Psoas muscle (tissue), 8 donors: ENCODE measurements around the gene CLEC16A. TPM values are rescaled to one million over a fixed set of nuclear protein-coding genes. Genes with fewer than 3 reads are reported as not detected.
A peak's percentile ranks its signal among the peaks of the same experiment; 100 is the strongest.

Experiments
- ATAC-seq, 4 donors: fragments of 200-7000 bp; cut with Tn5 transposase; one replicate each; pipeline ENCODE4 v1.9.1; 2020; ENCODE audit warnings: moderate library complexity in 3 of 4, mild to moderate bottlenecking in 2 of 4
- DNase-seq, 2 donors: peaks; one replicate each; pipeline ENCODE4 v3.0.0-alpha.2; 2020
- H3K27ac ChIP-seq: fragments of 200-600 bp; one replicate; pipeline ENCODE4 v1.8.0; 2022
- H3K27me3 ChIP-seq, 3 donors: fragments of 200-600 bp in 1 of 3; one replicate each; pipeline versions ENCODE4 v1.6.1 to v1.8.0; 2013 to 2022; ENCODE audit warnings: low read length in 2 of 3, mild to moderate bottlenecking in 2 of 3, moderate library complexity in 1 of 3; ENCODE audit not compliant: insufficient read depth in 3 of 3
- H3K36me3 ChIP-seq, 2 donors: fragments of 200-600 bp in 1 of 2; one replicate each; pipeline versions ENCODE4 v1.6.1 to v1.8.0; 2013 to 2022; ENCODE audit warnings: low read depth in 1 of 2, mild to moderate bottlenecking in 1 of 2, moderate library complexity in 1 of 2; ENCODE audit not compliant: insufficient read depth in 1 of 2
- H3K4me1 ChIP-seq: fragments of 200-600 bp; one replicate; pipeline ENCODE4 v1.8.0; 2022
- H3K4me3 ChIP-seq: fragments of 200-600 bp; one replicate; pipeline ENCODE4 v1.8.0; 2022; ENCODE audit warnings: mild to moderate bottlenecking
- H3K9me3 ChIP-seq: fragments of 200-600 bp; one replicate; pipeline ENCODE4 v1.8.0; 2022
- CTCF ChIP-seq: fragments of 200-600 bp; IDR thresholded peaks from one replicate; pipeline ENCODE4 v1.8.0; 2022; ENCODE audit warnings: antibody characterized with exemption
- WGBS, 3 donors: extraction: QIAGEN DNeasy Blood & Tissue Kit; methylation state at CpG; one replicate each; pipeline versions ENCODE4 v1.1.6 to v1.1.7; 2013; 5-methylcytosine and 5-hydroxymethylcytosine counted together
- intact Hi-C, 2 donors: fragments of 100-400 bp; cut with DNase I; formaldehyde crosslinking; loops; one replicate each; pipeline versions ENCODE4 v1.11.0 to v1.14.2; 2022
- polyA plus RNA-seq, 3 donors: library from polyadenylated mRNA; stranded (reverse); fragments of 200-250 nt; gene quantifications; one replicate each; pipeline ENCODE4 v1.2.3, GENCODE V29; 2013
- total RNA-seq, 4 donors: library from RNA; stranded (reverse); fragmentation: NEBNext Ultra II Directional in 2 of 4; extraction: Animal tissue kit (Norgen Biotek cat#: 25700) in 2 of 4; gene quantifications; one replicate each; pipeline versions ENCODE4 v1.2.1 to v1.2.4, GENCODE V29; 2021 to 2023
- donor health status: healthy with polysubstance abuse.
- donor health status: DM: no; HTN: no; CAD: no; lungs with moderate emphysema.
- donor health status: Bipolar disorder and iron deficiency.
- donor health status: healthy.
- donor health status: DM: yes; HTN: yes; CAD: no.
- donor health status: DM: no; HTN: no; CAD: no.
- donor health status: DM: no; HTN: no; CAD: no.
- donor health status: DM: yes; HTN: yes; CAD: no.

CLEC16A gene
- total and polyA plus RNA-seq, 7 donors, result 13.1 to 28.1 (median 21.4) TPM

GRCh38 chr16:10942352-10943063 lies 1.9 kb upstream of the CLEC16A start, which contains the start of gene DEXI:
Gene DEXI (minus strand): TSS chr16:10942468. CDS start chr16:10942005, 463 bp downstream.
- ATAC-seq, result peak; percentile 76 to 81 (median 79)
- peak within 1 kb of the TSS; percentile 91 for H3K27ac ChIP-seq
- no peaks in the 10 kb centered on the region for H3K27me3 ChIP-seq
- H3K9me3 ChIP-seq, result no peaks in the 10 kb centered on the region
- H3K36me3 ChIP-seq, result no peaks in the 10 kb centered on the region
- peak; percentile 96 to 98 for DNase-seq
- TF ChIP-seq CTCF, result peak; percentile 29
- H3K4me1 ChIP-seq, result peaks cover 59% of the 10 kb centered on the region
- WGBS, 3 donors, result 4 to 8% (median 4%) methylated on average over 40 to 55 of the region's 55 CpGs
- peak within 1 kb of the TSS; percentile 86 for H3K4me3 ChIP-seq
- intact Hi-C loops, result no loop called here

GRCh38 chr16:10943064-10943353 lies 1.4 kb upstream of the CLEC16A start:
- Histone ChIP-seq H3K27ac (peak overlapping the region; percentile 91), H3K9me3 (no peaks in the 10 kb centered on the region), H3K27me3 (no peaks in the 10 kb centered on the region), H3K36me3 (no peaks in the 10 kb centered on the region), H3K4me1 (peaks cover 54% of the 10 kb centered on the region), H3K4me3 (peak overlapping the region; percentile 86)
- DNase-seq (no peak), ATAC-seq (no peak)
- intact Hi-C loops, result no loop called here
- WGBS, 3 donors, result 64 to 82% (median 71%) methylated on average over 7 of the region's 7 CpGs
- TF ChIP-seq CTCF, result no peak

DNA sequence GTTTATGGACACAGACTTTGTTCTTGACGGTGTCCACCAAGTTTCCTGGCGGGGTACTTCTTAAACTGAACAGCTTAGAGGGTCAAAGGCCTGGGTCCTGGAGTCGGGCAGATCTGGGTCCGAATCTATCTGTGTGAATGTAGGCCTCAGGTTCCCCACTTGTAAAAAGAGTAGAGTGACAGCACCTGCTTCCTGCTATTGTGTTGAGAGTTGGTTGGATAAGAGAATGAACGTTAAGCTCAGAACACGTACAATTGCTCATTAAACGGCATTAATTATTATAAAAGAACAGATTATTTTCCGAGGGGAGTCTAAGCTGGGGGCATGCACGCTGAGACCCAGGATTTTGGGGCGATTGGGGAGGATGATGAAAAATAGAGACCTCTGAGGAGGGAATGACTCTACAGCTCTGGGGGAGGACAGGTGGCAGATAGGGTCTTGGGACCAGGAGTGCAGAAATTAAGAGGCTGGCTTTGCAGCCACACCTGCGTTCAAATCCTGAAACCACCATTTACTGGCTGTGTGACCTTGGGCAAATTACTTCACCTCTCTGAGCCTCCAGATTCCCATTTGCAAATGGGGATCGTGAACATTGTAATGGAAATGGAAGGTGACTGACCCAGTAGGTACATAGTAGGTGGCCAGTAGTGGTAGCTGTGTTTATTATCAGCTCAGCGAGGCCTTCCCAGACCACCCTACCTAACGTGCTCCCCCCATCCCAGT lies 862 bp downstream of the CLEC16A start:
- H3K4me3 ChIP-seq, result peak overlapping the region; percentile 99
- H3K9me3 ChIP-seq, result no peaks in the 10 kb centered on the region
- no peak for TF ChIP-seq CTCF
- intact Hi-C loops, result no loop called here
- DNase-seq (no peak), ATAC-seq (no peak)
- peak overlapping the region; percentile 85 for H3K27ac ChIP-seq
- H3K36me3 ChIP-seq, result no peaks in the 10 kb centered on the region
- 33 to 37% (median 35%) methylated on average over 14 of the region's 14 CpGs for WGBS, 3 donors
- peaks cover 46% of the 10 kb centered on the region for H3K4me1 ChIP-seq
- no peaks in the 10 kb centered on the region for H3K27me3 ChIP-seq

- Histone ChIP-seq H3K27ac (no peak overlapping the region), H3K4me3 (no peak overlapping the region), H3K36me3 (no peaks in the 10 kb centered on the region), H3K27me3 (no peaks in the 10 kb centered on the region), H3K4me1 (peaks cover 49% of the 10 kb centered on the region), H3K9me3 (no peaks in the 10 kb centered on the region)
- 42 to 55% (median 46%) methylated on average over 5 of the region's 5 CpGs for WGBS, 3 donors
- TF ChIP-seq CTCF, result no peak
- no peak for DNase-seq
- ATAC-seq, result no peak
- intact Hi-C loops, result no loop called here
Measured at GRCh38 chr16:10946308-10946707, 1.9 kb downstream of the CLEC16A start.
